CD4-positive, alpha-beta T cell (primary cell): Measurements from ENCODE around the gene NTN1. TPM values are rescaled to one million over a fixed set of nuclear protein-coding genes. Genes with fewer than 3 reads are reported as not detected.

Source experiments
- ATAC-seq: fragments of 200-7000 bp; cut with Tn5 transposase; one replicate; pipeline ENCODE4 v1.10.0; 2022; ENCODE audit warnings: mild to moderate bottlenecking; ENCODE audit not compliant: poor library complexity
- CTCF ChIA-PET: fragments of 350-600 bp; sonication (Branson Sonifier 250); formaldehyde crosslinking; loops from one replicate; lab custom pipeline; 2021; ENCODE audit warnings: antibody characterized with exemption, inconsistent platforms; lab: Charles Lee
- POLR2A ChIA-PET: fragments of 350-600 bp; sonication (Branson Sonifier 250); formaldehyde crosslinking; loops from one replicate; lab custom pipeline; 2021; ENCODE audit warnings: antibody characterized with exemption, inconsistent platforms; lab: Charles Lee
- DNase-seq, 14 experiments: peaks; one replicate each; pipeline ENCODE4 v3.0.0-alpha.2; 2013 to 2020; ENCODE audit warnings: mixed read lengths in 2 of 14
- H3K27ac ChIP-seq, 2 donors: one replicate each; pipeline versions ENCODE4 v1.5.1 to v1.7.0; 2013; ENCODE audit warnings: low read length in 2 of 2, low read depth in 1 of 2, mild to moderate bottlenecking in 1 of 2
- H3K27me3 ChIP-seq, 2 experiments: 1 replicate in 1 of 2; 2 replicates in 1 of 2; pipeline versions ENCODE4 v1.6.1 to v1.7.0; 2013; ENCODE audit warnings: low read length in 2 of 2, control low read depth in 1 of 2, mild to moderate bottlenecking in 1 of 2, moderate library complexity in 1 of 2; ENCODE audit not compliant: insufficient read depth in 2 of 2, control insufficient read depth in 1 of 2
- H3K36me3 ChIP-seq: one replicate; pipeline ENCODE4 v1.6.1; 2013; ENCODE audit warnings: low read length, control low read depth; ENCODE audit not compliant: insufficient read depth
- H3K4me1 ChIP-seq: one replicate; pipeline ENCODE4 v1.6.1; 2013; ENCODE audit warnings: low read length, control low read depth; ENCODE audit not compliant: insufficient read depth
- H3K4me3 ChIP-seq: one replicate; pipeline ENCODE4 v1.5.1; 2013; ENCODE audit warnings: mild to moderate bottlenecking, low read length, moderate library complexity
- H3K9me3 ChIP-seq, 2 experiments: 1 replicate in 1 of 2; 2 replicates in 1 of 2; pipeline versions ENCODE4 v1.6.1 to v1.7.0; 2013; ENCODE audit warnings: low read length in 2 of 2, mild to moderate bottlenecking in 2 of 2, control low read depth in 1 of 2, moderate library complexity in 1 of 2; ENCODE audit not compliant: control insufficient read depth in 1 of 2, insufficient read depth in 1 of 2
- H3K27ac Mint-ChIP-seq: one replicate; pipeline ENCODE4 v1.8.0; 2020; ENCODE audit warnings: mixed read lengths
- H3K27me3 Mint-ChIP-seq: one replicate; pipeline ENCODE4 v1.8.0; 2021; ENCODE audit warnings: mixed read lengths
- H3K36me3 Mint-ChIP-seq: one replicate; pipeline ENCODE4 v1.8.0; 2021; ENCODE audit warnings: low read depth, mixed read lengths
- H3K4me1 Mint-ChIP-seq: one replicate; pipeline ENCODE4 v1.8.0; 2021; ENCODE audit warnings: low read depth, mixed read lengths
- H3K4me3 Mint-ChIP-seq: one replicate; pipeline ENCODE4 v1.8.0; 2020; ENCODE audit warnings: mild to moderate bottlenecking, mixed read lengths
- H3K9me3 Mint-ChIP-seq: one replicate; pipeline ENCODE4 v1.8.0; 2020; ENCODE audit warnings: mixed read lengths
- intact Hi-C, 2 experiments: fragments of 100-400 bp; cut with DNase I in 1 of 2; cut with micrococcal nuclease in 1 of 2; formaldehyde crosslinking; loops; one replicate each; pipeline versions ENCODE4 v1.15.1 to v1.9.0; 2023 to 2025; cut with DNase I, micrococcal nuclease
- total RNA-seq, 174 experiments: library from RNA in 2 of 174; stranded (reverse) in 2 of 174; gene quantifications; one replicate each; pipeline ENCODE4 v1.2.3 and lab custom pipeline; 2021 to 2026
- TF ChIP-seq, protein P1 (sequence below): fragments of 200-600 bp; IDR thresholded peaks from one replicate; pipeline ENCODE4 v1.8.0; 2022; ENCODE audit warnings: antibody characterized with exemption, mild to moderate bottlenecking

The NTN1 gene
- total RNA-seq, 2 experiments from 2014 or later: 0.08 to 0.14 TPM

DNA sequence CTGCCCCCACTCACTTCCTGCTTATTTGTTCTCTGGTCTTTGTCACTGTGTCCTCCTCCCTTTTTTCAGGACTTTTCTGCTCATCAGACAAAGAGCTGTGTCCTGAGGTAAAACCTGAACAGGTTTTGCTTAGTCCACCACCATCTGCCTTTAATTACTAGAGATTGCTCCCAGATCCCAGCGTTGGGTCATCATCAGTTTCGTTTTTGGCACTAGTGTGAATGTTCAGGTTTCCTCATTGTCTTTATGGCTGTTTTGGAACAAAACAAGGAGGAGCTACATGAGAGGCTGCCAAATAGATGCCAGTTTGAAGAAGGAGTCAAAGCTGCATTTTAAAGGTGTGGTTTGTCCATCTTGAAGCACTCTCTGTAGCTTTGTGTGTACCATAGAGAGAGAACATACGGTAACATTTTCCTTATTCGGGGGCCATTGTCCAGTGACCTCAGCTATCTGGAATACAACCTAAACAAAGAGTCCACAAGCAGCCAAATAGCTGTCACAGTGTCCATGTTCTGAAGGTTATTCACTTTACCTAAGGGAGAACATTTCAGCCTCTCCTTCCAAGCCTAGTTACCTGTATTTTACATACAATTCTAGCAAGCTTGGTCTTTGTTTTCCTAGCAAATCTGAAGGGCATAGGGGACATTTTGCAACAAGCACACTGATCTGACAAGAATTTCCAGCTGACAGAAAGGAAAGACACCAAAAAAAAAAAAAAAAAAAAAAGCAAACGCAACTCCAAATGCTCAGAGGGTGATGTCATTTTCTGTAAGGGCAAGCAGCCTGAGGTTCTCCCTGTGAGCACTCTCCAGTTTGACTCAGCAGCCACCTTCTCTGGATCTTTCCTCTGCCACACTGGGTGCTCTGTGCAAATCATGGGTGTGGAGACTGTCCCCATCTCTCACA, 196.1 kb downstream of the NTN1 start:
- Histone ChIP-seq H3K4me3 (no peak overlapping the region), H3K4me1 (no peaks in the 10 kb centered on the region), H3K27ac (no peak overlapping the region), H3K27me3 (peaks cover 0 to 2% of the 10 kb centered on the region in 2 experiments), H3K36me3 (no peaks in the 10 kb centered on the region), H3K9me3 (peaks cover 9 to 22% of the 10 kb centered on the region in 2 experiments)
- Mint-ChIP-seq H3K27ac (no peak overlapping the region), H3K4me1 (no peaks in the 10 kb centered on the region), H3K36me3 (no peaks in the 10 kb centered on the region), H3K4me3 (no peak overlapping the region), H3K9me3 (peaks cover 17% of the 10 kb centered on the region), H3K27me3 (no peaks in the 10 kb centered on the region)
- ChIA-PET CTCF (no interaction called here), POLR2A (no interaction called here)
- no peak for ATAC-seq
- TF ChIP-seq, protein P1, sequence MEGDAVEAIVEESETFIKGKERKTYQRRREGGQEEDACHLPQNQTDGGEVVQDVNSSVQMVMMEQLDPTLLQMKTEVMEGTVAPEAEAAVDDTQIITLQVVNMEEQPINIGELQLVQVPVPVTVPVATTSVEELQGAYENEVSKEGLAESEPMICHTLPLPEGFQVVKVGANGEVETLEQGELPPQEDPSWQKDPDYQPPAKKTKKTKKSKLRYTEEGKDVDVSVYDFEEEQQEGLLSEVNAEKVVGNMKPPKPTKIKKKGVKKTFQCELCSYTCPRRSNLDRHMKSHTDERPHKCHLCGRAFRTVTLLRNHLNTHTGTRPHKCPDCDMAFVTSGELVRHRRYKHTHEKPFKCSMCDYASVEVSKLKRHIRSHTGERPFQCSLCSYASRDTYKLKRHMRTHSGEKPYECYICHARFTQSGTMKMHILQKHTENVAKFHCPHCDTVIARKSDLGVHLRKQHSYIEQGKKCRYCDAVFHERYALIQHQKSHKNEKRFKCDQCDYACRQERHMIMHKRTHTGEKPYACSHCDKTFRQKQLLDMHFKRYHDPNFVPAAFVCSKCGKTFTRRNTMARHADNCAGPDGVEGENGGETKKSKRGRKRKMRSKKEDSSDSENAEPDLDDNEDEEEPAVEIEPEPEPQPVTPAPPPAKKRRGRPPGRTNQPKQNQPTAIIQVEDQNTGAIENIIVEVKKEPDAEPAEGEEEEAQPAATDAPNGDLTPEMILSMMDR: no peak
- no peak for DNase-seq
- intact Hi-C loops: no loop called here

DNA sequence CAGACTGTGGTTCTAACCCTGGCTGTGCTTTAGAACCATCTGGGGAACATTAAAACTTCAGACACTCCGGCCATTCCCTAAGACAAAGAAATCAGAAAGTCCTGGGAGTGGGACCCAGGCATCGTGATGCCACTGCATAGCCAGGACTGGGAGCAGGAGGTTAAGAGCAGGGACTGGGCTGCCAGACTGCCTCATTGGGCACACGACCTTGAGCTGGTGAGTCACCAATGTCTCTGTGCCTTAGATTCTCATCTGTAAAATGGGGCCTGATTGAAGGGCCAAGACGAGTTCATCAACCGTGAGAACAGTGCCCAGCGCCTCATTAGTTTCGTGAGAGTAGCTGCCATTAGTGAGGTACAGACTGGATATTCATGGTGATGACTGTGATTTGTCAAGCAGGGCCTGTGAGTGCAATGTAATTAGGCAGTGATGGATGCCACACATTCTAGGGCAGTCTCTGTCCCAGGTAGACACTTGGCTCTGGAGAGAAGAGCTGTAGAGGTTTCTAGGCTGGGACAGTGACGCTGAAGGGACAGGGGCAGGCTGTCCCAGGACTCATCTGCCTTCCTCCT, 196.8 kb downstream of the NTN1 start:
- H3K4me3 Mint-ChIP-seq: no peak overlapping the region
- DNase-seq: no peak
- H3K36me3 ChIP-seq: no peaks in the 10 kb centered on the region
- POLR2A ChIA-PET: no interaction called here
- CTCF ChIA-PET: no interaction called here
- peaks cover 17% of the 10 kb centered on the region for H3K9me3 Mint-ChIP-seq
- no peaks in the 10 kb centered on the region for H3K27me3 Mint-ChIP-seq
- H3K4me1 Mint-ChIP-seq: no peaks in the 10 kb centered on the region
- peaks cover 0 to 2% of the 10 kb centered on the region in 2 experiments for H3K27me3 ChIP-seq
- H3K4me3 ChIP-seq: no peak overlapping the region
- intact Hi-C loops: no loop called here
- no peak overlapping the region for H3K27ac ChIP-seq
- H3K36me3 Mint-ChIP-seq: no peaks in the 10 kb centered on the region
- ATAC-seq: no peak
- no peaks in the 10 kb centered on the region for H3K4me1 ChIP-seq
- peaks cover 9 to 18% of the 10 kb centered on the region in 2 experiments for H3K9me3 ChIP-seq
- no peak overlapping the region for H3K27ac Mint-ChIP-seq
- TF ChIP-seq, protein P1: no peak

DNA sequence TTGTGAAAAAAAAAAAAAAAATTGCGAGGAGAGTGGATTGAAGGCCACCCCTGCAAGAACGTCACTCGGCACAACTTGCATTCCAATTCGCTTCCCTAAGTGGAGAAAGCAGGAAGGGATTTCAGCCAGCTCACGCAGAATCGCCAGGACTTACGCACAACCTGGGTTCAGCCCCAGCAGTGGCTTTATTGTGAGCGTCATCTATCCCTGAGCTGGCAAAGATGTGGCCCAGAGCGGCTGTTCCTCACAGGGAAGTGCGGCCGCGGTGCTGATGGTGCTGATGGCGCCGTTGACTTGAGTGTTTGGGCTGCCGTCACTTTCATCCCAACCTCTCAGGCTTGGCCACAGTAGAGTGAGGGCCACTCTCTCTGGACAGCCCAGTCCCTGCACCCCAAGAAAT, 197.6 kb downstream of the NTN1 start:
- Mint-ChIP-seq H3K4me3 (no peak overlapping the region), H3K27ac (no peak overlapping the region), H3K36me3 (no peaks in the 10 kb centered on the region), H3K9me3 (peaks cover 17% of the 10 kb centered on the region), H3K27me3 (no peaks in the 10 kb centered on the region), H3K4me1 (no peaks in the 10 kb centered on the region)
- POLR2A ChIA-PET: no interaction called here
- intact Hi-C loops: no loop called here
- H3K4me3 ChIP-seq: no peak overlapping the region
- H3K27ac ChIP-seq: no peak overlapping the region
- H3K9me3 ChIP-seq: peaks cover 9 to 18% of the 10 kb centered on the region in 2 experiments
- TF ChIP-seq, protein P1: no peak
- H3K4me1 ChIP-seq: no peaks in the 10 kb centered on the region
- peaks cover 0 to 2% of the 10 kb centered on the region in 2 experiments for H3K27me3 ChIP-seq
- no peaks in the 10 kb centered on the region for H3K36me3 ChIP-seq
- DNase-seq (no peak), ATAC-seq (no peak)
- CTCF ChIA-PET: no interaction called here
